Endodermal cell (in vitro differentiated cells): Measurements from ENCODE around the gene RASL11B. TPM values are rescaled to one million over a fixed set of nuclear protein-coding genes. Genes with fewer than 3 reads are reported as not detected.

Experiments
- DNase-seq: peaks from one replicate; pipeline ENCODE4 v3.0.0-alpha.2; 2017
- H3K27ac ChIP-seq: 2 replicates; pipeline ENCODE4 v1.5.1; 2013; ENCODE audit warnings: mild to moderate bottlenecking, low read depth, low read length, moderate library complexity
- H3K27me3 ChIP-seq: 2 replicates; pipeline ENCODE4 v1.6.1; 2013; ENCODE audit warnings: mild to moderate bottlenecking, low read length, moderate library complexity; ENCODE audit not compliant: insufficient read depth, control insufficient read depth, poor library complexity, severe bottlenecking
- H3K36me3 ChIP-seq: 2 replicates; pipeline ENCODE4 v1.7.0; 2013; ENCODE audit warnings: mild to moderate bottlenecking, low read length, moderate library complexity; ENCODE audit not compliant: control insufficient read depth, insufficient read depth
- H3K4me1 ChIP-seq: one replicate; pipeline ENCODE4 v1.7.0; 2013; ENCODE audit warnings: low read length; ENCODE audit not compliant: control insufficient read depth, insufficient read depth
- H3K4me3 ChIP-seq: 2 replicates; pipeline ENCODE4 v1.5.1; 2013; ENCODE audit warnings: mild to moderate bottlenecking, low read length, moderate library complexity
- H3K9ac ChIP-seq: 2 replicates; pipeline ENCODE4 v1.6.1; 2013; ENCODE audit warnings: mild to moderate bottlenecking, low read length, moderate library complexity; ENCODE audit not compliant: poor library complexity, severe bottlenecking; ENCODE audit errors: extremely low read depth
- H3K9me3 ChIP-seq: 2 replicates; pipeline ENCODE4 v1.6.1; 2013; ENCODE audit warnings: mild to moderate bottlenecking, low read length, moderate library complexity; ENCODE audit not compliant: control insufficient read depth
- H3K27ac Mint-ChIP-seq: 2 replicates; pipeline ENCODE4 v1.8.0; 2020; ENCODE audit warnings: mixed read lengths
- H3K27me3 Mint-ChIP-seq: 2 replicates; pipeline ENCODE4 v1.8.0; 2021; ENCODE audit warnings: mild to moderate bottlenecking, mixed read lengths; ENCODE audit not compliant: insufficient read depth
- H3K36me3 Mint-ChIP-seq: 2 replicates; pipeline ENCODE4 v1.8.0; 2020; ENCODE audit warnings: low read depth, mixed read lengths
- H3K4me1 Mint-ChIP-seq: 2 replicates; pipeline ENCODE4 v1.8.0; 2020; ENCODE audit warnings: mixed read lengths
- H3K4me3 Mint-ChIP-seq: 2 replicates; pipeline ENCODE4 v1.8.0; 2020; ENCODE audit warnings: mild to moderate bottlenecking, moderate library complexity, mixed read lengths
- H3K9me3 Mint-ChIP-seq: 2 replicates; pipeline ENCODE4 v1.8.0; 2020; ENCODE audit warnings: mild to moderate bottlenecking, mixed read lengths
- CTCF ChIP-seq: fragments of 200-600 bp; sonication (generic); conservative IDR thresholded peaks from 2 replicates; pipeline ENCODE4 v1.5.0; 2021; ENCODE audit warnings: antibody characterized with exemption, mild to moderate bottlenecking
- WGBS, 2 experiments: methylation state at CpG; one replicate each; pipeline versions ENCODE4 v1.1.5 to v1.1.7; 2013; ENCODE audit warnings: missing lambda C conversion rate in 2 of 2, mixed read lengths in 1 of 2; ENCODE audit not compliant: insufficient coverage in 1 of 2, insufficient read length in 1 of 2; 5-methylcytosine and 5-hydroxymethylcytosine counted together
- total RNA-seq, 2 donors: library from RNA; stranded (reverse); fragmentation: NEBNext Ultra II Directional in 1 of 2; extraction: Animal tissue kit (Norgen Biotek cat#: 25700) in 1 of 2; gene quantifications; 2 replicates in 1 of 2; 3 replicates in 1 of 2; pipeline ENCODE4 v1.2.1, GENCODE V29; 2021

RASL11B gene
- total RNA-seq, 2 donors from 2014 or later = 7.0 to 12.7 TPM

GRCh38 chr4:52894443-52894842 is 32.3 kb downstream of the RASL11B start:
- H3K4me1 Mint-ChIP-seq = peaks cover 10% of the 10 kb centered on the region
- H3K27me3 Mint-ChIP-seq = peaks cover 3% of the 10 kb centered on the region
- peaks cover 19% of the 10 kb centered on the region for H3K9me3 Mint-ChIP-seq
- peaks cover 3% of the 10 kb centered on the region for H3K36me3 Mint-ChIP-seq
- peaks cover 4% of the 10 kb centered on the region for H3K4me1 ChIP-seq
- DNase-seq = no peak
- no peak overlapping the region for H3K27ac ChIP-seq
- no peak overlapping the region for H3K4me3 ChIP-seq
- H3K4me3 Mint-ChIP-seq = no peak overlapping the region
- TF ChIP-seq CTCF = no peak
- no peaks in the 10 kb centered on the region for H3K9me3 ChIP-seq
- H3K9ac ChIP-seq = no peak overlapping the region
- H3K36me3 ChIP-seq = no peaks in the 10 kb centered on the region
- 97% methylated on average over 1 of the region's 1 CpG; no CpG with 5 or more reads in 1 of the 2 experiments for WGBS, 2 experiments
- no peak overlapping the region for H3K27ac Mint-ChIP-seq
- H3K27me3 ChIP-seq = no peaks in the 10 kb centered on the region

- Mint-ChIP-seq H3K27me3 (peaks cover 3% of the 10 kb centered on the region), H3K4me1 (no peaks in the 10 kb centered on the region), H3K36me3 (peaks cover 5% of the 10 kb centered on the region), H3K27ac (no peak overlapping the region), H3K9me3 (peaks cover 35% of the 10 kb centered on the region), H3K4me3 (no peak overlapping the region)
- Histone ChIP-seq H3K27me3 (no peaks in the 10 kb centered on the region), H3K4me3 (no peak overlapping the region), H3K27ac (no peak overlapping the region), H3K36me3 (no peaks in the 10 kb centered on the region), H3K9ac (no peak overlapping the region), H3K9me3 (peaks cover 13% of the 10 kb centered on the region), H3K4me1 (no peaks in the 10 kb centered on the region)
- no peak for TF ChIP-seq CTCF
- DNase-seq = no peak
- WGBS, 2 experiments = 92 to 93% methylated on average over 2 to 4 of the region's 4 CpGs
These were observed 41.2 kb downstream of the RASL11B start for GRCh38 chr4:52903273-52903672.

- H3K36me3 Mint-ChIP-seq = peaks cover 3% of the 10 kb centered on the region
- no peak for DNase-seq
- Histone ChIP-seq H3K27ac (no peak overlapping the region), H3K9ac (no peak overlapping the region), H3K27me3 (no peaks in the 10 kb centered on the region), H3K4me1 (no peaks in the 10 kb centered on the region), H3K36me3 (no peaks in the 10 kb centered on the region), H3K4me3 (no peak overlapping the region), H3K9me3 (peaks cover 13% of the 10 kb centered on the region)
- no peak overlapping the region for H3K4me3 Mint-ChIP-seq
- no peak for TF ChIP-seq CTCF
- 95 to 96% methylated on average over 4 of the region's 4 CpGs for WGBS, 2 experiments
- H3K27me3 Mint-ChIP-seq = peaks cover 1% of the 10 kb centered on the region
- H3K9me3 Mint-ChIP-seq = peaks cover 27% of the 10 kb centered on the region
- no peak overlapping the region for H3K27ac Mint-ChIP-seq
- no peaks in the 10 kb centered on the region for H3K4me1 Mint-ChIP-seq
These were observed 42.3 kb downstream of the RASL11B start for GRCh38 chr4:52904421-52904820.
